Mononuclear cell (primary cell): ENCODE results near the gene KRT79. TPM values are rescaled to one million over a fixed set of nuclear protein-coding genes. Genes with fewer than 3 reads are reported as not detected.
"Not testable (repeated sequence)": the region's sequence is repeated elsewhere in the genome, so short reads cannot be mapped to it uniquely, and the experiment has no call there.

ENCODE experiments used
- H3K27me3 ChIP-seq: 2 replicates; pipeline ENCODE4 v1.6.0; 2011; ENCODE audit warnings: low read length, control low read depth; ENCODE audit not compliant: insufficient read depth
- H3K4me1 ChIP-seq: 2 replicates; pipeline ENCODE4 v1.5.1; 2011; ENCODE audit warnings: mild to moderate bottlenecking, low read length, control low read depth; ENCODE audit not compliant: insufficient read depth
- H3K4me3 ChIP-seq: 2 replicates; pipeline ENCODE4 v1.5.1; 2011; ENCODE audit warnings: mild to moderate bottlenecking, low read length, moderate library complexity
- H3K9me3 ChIP-seq: 2 replicates; pipeline ENCODE4 v1.5.1; 2011; ENCODE audit warnings: low read depth, mild to moderate bottlenecking, control low read depth, low read length
- total RNA-seq: library from RNA; depleted of rRNA; stranded (reverse); fragments of >200 nt; gene quantifications from one replicate; pipeline ENCODE4 v1.2.3, GENCODE V29; 2012

The KRT79 gene
- total RNA-seq, 1 donor, result not detected

DNA sequence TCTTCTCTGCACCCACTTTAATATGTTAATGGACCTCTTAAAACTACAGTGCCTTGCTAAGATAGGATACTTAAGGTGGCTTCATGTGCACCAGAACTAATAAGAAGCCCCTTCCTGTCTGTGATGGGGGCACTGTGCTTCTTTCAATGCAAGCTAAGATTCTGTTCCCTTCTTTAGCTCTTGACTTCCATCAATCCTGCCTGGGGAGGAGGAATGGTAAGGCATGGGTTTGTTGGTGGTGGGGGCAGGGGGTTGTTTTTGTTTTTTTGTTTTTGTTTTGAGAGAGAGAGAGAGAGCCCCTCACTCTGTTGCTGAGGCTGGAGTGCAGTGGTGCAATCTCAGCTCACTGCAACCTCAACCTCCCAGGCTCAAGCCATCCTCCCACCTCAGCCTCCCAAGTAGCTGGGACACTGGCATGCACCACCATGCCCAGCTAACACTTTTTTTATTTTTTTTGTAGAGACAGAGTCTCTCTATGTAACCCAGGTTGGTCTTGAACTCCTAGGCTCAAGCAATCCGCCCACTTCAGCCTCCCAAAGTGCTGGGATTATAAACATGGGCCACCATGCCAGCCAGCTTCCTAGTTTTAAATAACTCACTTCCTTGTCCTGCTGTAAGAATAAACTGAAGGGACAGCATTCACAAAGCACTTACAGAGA is 33.7 kb downstream of the KRT79 start:
- Histone ChIP-seq H3K9me3 (no peaks in the 10 kb centered on the region), H3K27me3 (no peaks in the 10 kb centered on the region), H3K4me3 (no peak overlapping the region), H3K4me1 (no peaks in the 10 kb centered on the region)

DNA sequence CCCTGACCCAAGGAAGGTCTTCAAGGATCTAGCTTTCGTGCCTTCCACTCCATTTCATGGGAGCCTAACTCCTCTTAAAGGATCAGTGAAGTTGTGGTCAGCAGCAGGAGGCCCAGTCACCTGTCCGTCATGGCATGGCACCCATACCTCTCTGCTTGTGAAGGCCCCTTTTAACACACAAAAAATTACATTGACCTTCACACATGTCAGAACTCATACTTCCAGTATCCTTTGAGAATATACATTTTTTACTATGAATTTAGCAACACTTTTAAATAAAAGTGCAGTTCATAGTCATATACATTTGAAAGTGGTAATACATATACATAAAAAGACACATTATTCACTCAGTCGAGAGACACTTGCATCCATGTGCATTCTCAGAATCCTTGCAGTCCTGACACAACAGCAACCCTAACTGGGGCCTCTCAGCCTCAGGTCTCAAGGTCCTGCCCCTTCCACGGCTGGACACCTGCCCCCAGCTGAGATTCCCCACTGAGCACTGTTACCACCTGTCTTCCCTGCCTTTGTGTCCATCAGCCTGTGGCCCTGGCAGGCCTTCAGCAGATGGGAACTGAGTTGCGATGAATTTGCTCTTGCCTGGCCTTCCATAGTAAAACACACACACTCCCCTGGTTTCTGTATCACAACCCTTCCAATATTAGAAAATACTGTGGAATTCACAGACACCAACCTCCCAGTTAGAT is 34.5 kb downstream of the KRT79 start:
- Histone ChIP-seq H3K27me3 (no peaks in the 10 kb centered on the region), H3K4me3 (no peak overlapping the region), H3K9me3 (no peaks in the 10 kb centered on the region), H3K4me1 (no peaks in the 10 kb centered on the region)

DNA sequence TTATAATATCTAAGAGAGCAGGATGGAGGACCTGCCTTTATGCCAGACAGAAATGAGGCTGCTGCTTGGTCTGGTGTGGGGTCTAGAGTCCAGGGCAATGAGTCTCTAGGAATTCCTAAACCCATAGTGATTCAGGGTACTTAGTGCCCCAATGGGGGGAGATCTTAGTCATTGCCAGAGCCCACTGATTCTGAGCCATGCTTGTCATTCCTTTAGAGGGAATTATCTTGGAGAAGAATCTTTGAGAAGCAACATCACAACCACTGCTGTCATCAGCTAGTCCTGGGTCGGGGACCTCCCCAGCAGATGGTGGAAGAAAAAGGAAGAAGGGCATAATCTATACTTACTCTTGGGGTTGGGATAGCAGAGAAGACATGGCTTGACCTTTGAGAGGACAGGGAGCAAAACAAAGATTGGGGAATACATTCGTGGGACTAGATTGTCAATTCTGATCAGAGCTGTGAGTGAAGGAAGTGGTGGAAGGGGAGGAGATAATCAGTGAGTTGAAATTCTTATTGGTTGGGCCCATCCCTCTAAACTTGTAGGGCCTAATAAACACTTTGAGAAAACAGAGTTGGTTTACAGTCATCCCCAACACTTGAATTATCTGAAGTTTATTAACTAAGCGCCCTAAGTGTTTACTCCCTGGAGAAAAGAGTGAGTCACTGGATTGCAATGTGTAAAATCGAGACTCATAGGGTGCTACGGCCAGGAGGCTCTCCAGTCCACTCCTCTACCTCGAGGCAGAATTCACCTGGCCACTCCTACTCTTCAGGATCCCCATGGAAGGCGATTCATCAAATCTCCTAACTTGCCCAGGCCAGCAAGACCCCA is 35.2 kb downstream of the KRT79 start:
- Histone ChIP-seq H3K4me3 (no peak overlapping the region), H3K4me1 (no peaks in the 10 kb centered on the region), H3K27me3 (no peaks in the 10 kb centered on the region), H3K9me3 (no peaks in the 10 kb centered on the region)

DNA sequence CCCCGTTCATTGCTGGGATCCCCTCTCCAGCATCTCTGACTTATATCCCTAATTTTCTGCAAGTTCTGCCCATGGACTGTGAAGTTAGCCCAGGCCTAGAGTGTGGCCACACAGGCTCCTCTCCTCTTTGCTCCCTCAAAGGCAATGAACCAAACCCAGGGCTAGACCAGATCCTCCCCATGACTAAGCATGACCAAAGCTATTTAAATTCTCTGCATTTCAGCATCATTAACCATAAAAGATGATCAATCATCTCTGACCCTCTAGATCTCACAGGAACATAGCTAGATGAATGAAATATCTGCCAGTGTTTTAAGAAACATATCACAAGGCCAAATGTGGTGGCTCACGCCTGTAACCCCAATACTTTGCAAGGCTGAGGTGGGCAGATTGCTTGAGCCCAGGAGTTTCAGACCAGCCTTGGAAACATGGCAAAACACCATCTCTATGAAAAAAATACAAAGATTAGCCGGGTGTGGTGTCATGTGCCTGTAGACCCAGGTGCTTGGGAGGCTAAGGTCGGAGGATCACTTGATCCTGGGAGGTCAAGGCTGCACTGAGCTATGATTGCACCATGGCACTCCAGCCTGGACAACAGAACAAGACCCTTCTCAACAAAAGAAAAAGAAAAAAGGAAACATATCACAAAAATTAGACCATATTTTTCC is 36.0 kb downstream of the KRT79 start:
- Histone ChIP-seq H3K4me1 (no peaks in the 10 kb centered on the region), H3K4me3 (no peak overlapping the region), H3K27me3 (no peaks in the 10 kb centered on the region), H3K9me3 (no peaks in the 10 kb centered on the region)

DNA sequence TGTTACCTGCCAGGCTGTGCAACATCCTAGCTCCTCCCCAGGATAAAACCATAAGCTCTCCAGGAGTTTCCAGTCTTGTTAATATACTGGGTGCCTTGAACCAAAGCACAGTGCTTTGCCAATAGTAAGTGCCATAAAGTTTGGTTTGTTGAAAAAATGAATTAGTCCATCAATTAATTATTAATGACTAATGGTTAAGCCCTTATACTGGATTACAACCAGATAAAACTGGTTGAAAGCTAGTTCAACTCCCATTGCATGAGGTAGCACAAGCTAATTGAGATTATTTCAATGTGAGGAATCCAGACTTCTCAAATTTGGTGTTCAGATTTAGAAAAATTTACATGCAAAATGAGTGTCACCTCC is 36.6 kb downstream of the KRT79 start:
- Histone ChIP-seq H3K4me1 (no peaks in the 10 kb centered on the region), H3K27me3 (no peaks in the 10 kb centered on the region), H3K9me3 (no peaks in the 10 kb centered on the region), H3K4me3 (no peak overlapping the region)

DNA sequence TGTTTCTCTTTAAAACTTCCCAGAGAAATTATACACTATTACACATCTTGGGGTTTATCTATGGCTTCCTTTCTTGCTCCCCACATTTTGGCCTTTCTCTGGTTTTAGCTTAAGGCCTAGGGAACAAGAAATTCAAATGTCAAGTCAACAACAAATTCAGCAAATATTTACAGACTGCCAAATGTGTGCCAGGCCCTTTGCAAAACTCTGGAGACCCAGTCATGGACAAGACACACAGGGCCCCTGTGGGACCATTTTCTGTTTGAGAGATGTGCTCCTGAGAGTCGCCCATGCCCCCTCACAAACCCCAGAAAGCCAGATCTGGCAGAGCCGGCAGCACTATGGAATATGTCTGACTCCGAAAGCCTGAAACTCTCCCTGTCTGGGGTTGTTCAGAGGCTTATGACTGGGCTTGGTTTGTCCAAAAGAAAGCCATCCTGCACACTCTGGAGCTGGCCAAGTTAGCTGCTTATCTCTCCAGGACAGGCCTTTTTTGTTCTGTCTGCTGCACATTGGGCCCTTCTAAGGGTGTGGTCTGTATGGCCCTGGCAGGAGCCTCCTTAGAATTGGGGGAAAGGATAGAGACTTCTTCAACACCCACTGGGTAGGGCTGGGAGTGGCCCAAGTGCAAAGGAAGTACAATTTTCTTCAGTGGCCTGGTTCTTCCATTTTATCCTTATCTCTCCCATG is 37.1 kb downstream of the KRT79 start:
- no peaks in the 10 kb centered on the region for H3K4me1 ChIP-seq
- H3K9me3 ChIP-seq, result no peaks in the 10 kb centered on the region
- no peak overlapping the region for H3K4me3 ChIP-seq
- H3K27me3 ChIP-seq, result no peaks in the 10 kb centered on the region

DNA sequence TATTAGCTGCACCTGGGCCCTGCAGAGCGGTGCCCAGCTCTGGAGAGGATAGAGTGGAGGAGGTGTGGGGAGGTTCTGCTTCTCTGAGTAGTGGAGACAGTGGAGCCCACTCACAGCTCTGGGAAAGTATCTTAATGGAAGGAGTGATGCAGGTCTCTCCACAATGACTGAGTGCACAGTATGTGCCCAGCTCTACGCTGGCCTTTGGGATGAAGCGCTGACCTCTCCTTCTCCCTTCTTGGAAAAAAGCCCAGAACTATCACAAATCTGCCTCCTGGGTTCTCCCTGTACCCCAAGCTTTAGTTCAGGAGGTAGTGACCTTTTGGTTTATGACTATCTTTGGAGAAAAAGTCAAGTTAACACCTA is 37.7 kb downstream of the KRT79 start:
- H3K4me3 ChIP-seq, result no peak overlapping the region
- H3K4me1 ChIP-seq, result no peaks in the 10 kb centered on the region
- H3K9me3 ChIP-seq, result no peaks in the 10 kb centered on the region
- H3K27me3 ChIP-seq, result no peaks in the 10 kb centered on the region

DNA sequence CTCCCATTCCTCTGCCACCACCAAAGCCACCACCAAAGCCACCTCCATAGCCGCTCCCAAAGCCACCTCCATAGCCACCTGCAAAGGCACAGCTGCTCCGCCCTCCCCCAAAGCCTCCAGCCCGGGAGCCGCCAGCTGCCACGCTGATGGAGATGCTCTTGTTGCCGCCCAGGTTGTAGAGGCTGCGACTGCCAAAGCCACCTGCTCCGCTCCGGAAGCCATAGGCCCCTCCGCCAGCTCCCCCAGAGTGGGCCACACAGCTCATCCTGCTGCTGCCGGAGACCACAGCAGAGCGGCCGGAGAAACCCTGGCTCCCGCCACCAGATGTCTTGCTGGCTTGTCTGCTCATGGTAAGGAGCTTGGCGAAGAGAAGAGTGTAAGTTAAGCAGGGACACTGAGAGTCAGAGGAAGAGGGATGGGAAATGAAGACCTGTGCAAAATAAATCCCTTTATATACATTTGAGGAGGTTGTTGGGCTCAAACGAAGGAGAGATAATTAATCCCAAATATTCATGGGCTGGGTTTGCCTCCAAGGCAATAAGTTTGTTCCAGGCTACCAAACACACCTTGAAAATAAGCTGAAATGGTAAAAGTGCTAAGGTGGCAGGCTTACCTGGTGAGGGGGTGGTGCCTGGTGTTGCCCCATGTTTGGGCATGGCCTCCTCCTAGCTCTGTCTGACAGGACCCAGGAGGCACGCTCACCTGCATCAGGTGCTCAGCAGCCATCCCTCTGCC is 38.2 kb downstream of the KRT79 start, which contains the start of gene KRT3:
TSS of gene KRT3 (minus strand) at position 424 of the 735 bp plus-strand sequence. CDS start at position 349, 75 bp downstream.
- H3K4me3 ChIP-seq, result no peak within 1 kb of the TSS
- no peaks in the 10 kb centered on the region for H3K9me3 ChIP-seq
- no peaks in the 10 kb centered on the region for H3K27me3 ChIP-seq
- H3K4me1 ChIP-seq, result no peaks in the 10 kb centered on the region

DNA sequence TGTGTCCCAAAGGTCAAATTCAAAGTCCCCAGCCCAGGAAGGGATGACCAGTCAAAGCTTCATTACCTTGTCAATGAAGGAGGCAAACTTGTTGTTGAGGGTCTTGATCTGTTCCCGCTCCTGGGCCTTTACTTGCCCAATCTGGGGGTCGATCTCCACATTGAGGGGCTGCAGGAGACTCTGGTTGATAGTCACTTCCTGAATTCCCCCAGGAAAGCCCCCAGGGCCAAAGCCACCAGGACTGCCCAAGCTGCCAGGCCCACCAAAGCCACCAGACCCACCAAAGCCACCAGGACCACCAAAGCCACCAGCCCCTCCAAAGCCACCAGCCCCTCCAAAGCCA is 38.8 kb downstream of the KRT79 start:
- H3K27me3 ChIP-seq, H3K4me1 ChIP-seq, H3K4me3 ChIP-seq, H3K9me3 ChIP-seq: not testable (repeated sequence)

DNA sequence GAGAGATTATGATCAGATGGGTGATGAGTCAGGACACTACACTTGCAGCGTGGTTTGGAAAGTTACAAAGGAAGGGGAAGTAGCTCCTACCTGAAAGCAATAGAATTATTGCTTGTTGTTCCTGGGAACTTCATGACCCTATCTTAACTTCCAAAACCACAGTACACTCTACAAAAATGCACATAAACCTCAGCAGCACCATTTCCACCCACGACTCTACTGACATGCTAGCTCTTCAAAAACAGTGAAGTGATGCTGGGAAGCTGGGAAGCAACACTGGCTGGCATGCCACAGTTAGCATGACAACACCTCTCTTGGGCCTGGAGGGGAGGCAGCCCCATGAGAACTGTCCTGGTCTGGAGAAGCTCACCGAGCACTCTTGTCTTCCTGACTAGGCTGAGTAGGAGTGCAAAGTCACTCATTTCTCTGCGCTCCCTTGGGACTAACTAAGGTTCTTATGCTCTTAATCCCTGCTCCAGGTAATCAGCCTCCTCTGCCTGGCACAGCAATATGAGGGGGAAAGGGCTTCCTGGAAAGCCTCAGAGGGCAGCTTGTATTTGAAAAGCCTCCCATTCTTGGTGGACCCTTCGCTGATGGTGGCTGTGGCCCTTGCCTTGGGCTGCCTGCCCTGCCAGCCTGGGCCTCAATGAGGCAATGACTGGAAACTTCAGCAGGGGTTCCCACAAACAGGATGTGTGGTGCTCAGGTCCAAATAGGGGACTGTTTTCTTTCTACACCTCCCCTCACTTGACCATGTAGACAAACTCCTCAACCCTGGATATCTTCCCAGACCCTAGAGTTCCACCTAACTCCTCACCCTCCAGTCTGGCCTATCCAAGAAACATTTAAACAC is 39.4 kb downstream of the KRT79 start:
- Histone ChIP-seq H3K27me3 (peaks cover 3% of the 10 kb centered on the region), H3K4me1 (peaks cover 4% of the 10 kb centered on the region)

DNA sequence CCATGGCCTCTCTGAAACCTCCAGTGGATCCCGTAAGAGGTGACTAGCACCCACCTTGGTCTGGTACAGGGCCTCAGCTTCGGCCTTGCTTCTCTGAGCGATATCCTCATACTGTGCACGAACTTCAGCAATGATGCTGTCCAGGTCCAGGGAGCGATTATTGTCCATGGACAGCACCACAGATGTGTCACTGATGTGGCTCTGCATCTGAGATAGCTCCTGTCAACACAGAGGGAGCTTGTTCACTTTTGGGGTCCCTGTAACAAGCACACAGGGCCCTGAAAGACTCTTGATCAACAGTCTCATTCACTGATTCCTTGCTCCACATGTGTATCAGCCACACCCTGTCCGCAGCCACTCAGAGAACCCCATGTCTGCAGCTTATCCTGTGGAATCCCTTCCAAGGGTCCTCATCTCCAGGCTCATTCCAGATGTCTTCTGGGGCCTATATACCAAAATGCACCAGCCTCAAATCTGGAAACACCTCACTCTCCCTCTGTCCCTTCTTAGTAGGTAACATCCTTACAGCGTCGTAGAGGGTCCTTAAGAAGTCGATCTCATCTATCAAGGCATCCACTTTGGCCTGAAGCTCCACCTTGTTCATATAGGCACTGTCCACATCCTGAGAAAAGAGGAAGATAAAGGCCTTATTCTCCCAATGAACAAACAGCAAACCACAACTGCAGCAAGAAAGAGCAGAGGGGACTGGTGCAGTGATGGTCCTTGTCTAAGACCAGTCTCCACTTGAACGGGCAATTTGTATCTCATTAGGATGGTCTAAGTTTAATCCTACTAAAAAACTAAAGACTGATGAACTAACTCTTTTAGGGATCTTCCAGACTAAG is 41.7 kb downstream of the KRT79 start:
- H3K4me1 ChIP-seq, result peaks cover 4% of the 10 kb centered on the region

More for the DNA sequence above, 39.4 kb downstream of the KRT79 start:
- Histone ChIP-seq H3K9me3 (no peaks in the 10 kb centered on the region), H3K4me3 (no peak overlapping the region)

DNA sequence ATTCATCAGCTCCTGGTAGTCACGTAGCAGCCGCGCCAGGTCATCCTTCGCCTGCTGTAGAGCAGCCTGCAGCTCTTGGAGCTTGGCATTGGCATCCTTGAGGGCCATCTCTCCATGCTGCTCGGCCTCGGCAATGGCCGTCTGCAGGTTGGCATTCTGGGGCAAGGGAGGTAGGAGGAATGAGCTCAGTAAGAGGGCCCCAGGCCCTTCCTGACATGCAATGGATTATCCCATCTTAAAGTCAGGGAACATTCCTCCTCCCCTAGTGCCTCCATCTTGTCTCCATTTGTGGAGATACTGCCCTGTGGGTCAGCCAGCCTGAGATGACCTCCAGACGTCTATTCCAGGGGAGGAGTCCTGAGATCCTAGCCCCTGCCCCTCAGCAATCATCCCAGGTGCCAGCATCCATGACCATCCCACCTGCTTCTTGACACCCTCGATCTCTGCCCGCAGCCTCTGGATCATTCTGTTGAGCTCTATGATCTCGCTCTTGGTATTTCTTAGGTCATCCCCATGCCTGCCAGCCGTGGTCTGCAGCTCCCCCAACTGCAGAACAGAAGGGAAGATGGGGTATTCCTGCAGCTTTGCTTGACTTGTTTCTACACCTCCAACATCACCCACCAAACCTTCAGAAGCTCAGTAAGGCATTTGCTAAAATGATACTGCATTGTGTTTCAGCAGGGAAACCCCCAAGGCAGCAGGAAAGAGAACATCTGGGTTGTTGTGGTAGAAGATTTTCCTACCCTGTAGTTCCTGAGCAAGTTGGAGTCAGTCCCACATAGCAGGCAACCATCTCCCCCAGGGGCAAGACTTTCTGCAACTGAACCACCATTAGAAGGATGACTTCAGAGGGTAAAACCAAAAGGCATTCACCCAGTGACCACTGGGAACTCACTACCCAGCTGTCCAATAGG is 42.6 kb downstream of the KRT79 start:
- Histone ChIP-seq H3K27me3 (peaks cover 7% of the 10 kb centered on the region), H3K4me1 (peaks cover 4% of the 10 kb centered on the region), H3K4me3 (no peak overlapping the region), H3K9me3 (no peaks in the 10 kb centered on the region)

More for the DNA sequence above, 41.7 kb downstream of the KRT79 start:
- H3K9me3 ChIP-seq, result no peaks in the 10 kb centered on the region
- peaks cover 7% of the 10 kb centered on the region for H3K27me3 ChIP-seq
- no peak overlapping the region for H3K4me3 ChIP-seq
